Measurements from ENCODE around the gene YY1AP1.

The YY1AP1 gene

DNA sequence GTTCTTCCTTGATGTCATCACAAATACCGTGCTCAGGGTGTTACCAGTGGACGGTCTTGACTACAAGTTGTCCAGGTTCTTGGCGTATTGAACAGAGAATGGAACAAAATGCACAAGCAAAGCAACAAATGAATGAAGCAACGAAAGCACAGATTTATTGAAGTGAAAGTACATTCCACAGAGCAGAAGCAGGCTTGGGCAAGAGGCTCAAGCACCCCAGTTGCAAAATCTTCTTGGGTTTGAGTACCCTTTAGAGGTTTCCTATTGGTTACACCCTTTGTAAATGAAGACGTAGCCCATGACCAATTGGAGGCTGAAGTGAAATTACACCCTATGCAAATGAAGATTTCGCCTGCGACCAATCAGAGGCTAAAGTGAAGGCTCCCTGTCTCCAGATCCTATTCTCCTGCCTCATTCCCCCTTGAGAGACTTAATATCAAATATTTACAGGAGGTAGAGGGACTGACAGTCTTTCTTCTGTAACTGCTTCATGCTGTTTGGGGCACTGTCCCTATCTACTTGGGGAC, 38.3 kb downstream of the YY1AP1 start:
- no peaks in the 10 kb centered on the region for H3K9me3 ChIP-seq
- peaks cover 23 to 28% of the 10 kb centered on the region in 2 experiments for H3K4me1 ChIP-seq (ENCODE audit: control insufficient read depth in 1 of 2, insufficient read depth in 1 of 2, low read depth in 1 of 2, low read length in 1 of 2)
- no peaks in the 10 kb centered on the region for H3K36me3 ChIP-seq
- peak overlapping the region; percentile 70 for H3K27ac ChIP-seq
- H3K4me3 ChIP-seq (ENCODE audit: low read depth in 1 of 2, low read length in 1 of 2), result no peak overlapping the region
- TF ChIP-seq, protein P1, sequence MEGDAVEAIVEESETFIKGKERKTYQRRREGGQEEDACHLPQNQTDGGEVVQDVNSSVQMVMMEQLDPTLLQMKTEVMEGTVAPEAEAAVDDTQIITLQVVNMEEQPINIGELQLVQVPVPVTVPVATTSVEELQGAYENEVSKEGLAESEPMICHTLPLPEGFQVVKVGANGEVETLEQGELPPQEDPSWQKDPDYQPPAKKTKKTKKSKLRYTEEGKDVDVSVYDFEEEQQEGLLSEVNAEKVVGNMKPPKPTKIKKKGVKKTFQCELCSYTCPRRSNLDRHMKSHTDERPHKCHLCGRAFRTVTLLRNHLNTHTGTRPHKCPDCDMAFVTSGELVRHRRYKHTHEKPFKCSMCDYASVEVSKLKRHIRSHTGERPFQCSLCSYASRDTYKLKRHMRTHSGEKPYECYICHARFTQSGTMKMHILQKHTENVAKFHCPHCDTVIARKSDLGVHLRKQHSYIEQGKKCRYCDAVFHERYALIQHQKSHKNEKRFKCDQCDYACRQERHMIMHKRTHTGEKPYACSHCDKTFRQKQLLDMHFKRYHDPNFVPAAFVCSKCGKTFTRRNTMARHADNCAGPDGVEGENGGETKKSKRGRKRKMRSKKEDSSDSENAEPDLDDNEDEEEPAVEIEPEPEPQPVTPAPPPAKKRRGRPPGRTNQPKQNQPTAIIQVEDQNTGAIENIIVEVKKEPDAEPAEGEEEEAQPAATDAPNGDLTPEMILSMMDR (IDR thresholded peaks at IDR 0.05), result no peak
- H3K27me3 ChIP-seq, result peaks cover 19% of the 10 kb centered on the region

DNA sequence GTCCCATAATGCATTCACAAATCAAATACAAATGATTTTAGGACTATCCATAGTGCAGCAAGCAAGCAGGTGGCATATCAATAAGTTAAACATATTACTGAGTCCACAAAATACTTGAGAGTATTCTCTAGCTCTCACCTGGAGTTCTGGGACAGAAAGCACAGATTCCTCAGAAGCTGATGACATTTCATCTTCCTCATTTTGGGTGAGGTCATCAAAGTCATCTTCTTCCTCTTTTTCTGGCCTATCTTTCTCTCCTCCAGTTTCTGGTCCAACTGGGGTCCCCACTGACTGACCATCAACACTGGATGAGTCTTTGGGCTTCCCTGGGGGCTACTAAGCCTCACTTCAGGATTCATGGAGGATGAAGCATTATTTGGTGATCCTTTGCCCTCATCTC, 38.9 kb downstream of the YY1AP1 start:
- TF ChIP-seq, protein P1 (IDR thresholded peaks at IDR 0.05), result no peak
- Histone ChIP-seq H3K4me3 (ENCODE audit: low read depth in 1 of 2, low read length in 1 of 2) (no peak overlapping the region), H3K9me3 (no peaks in the 10 kb centered on the region), H3K27ac (peak overlapping the region; percentile 70), H3K36me3 (no peaks in the 10 kb centered on the region), H3K27me3 (peaks cover 13% of the 10 kb centered on the region), H3K4me1 (ENCODE audit: control insufficient read depth in 1 of 2, insufficient read depth in 1 of 2, low read depth in 1 of 2, low read length in 1 of 2) (peaks cover 23 to 28% of the 10 kb centered on the region in 2 experiments)

DNA sequence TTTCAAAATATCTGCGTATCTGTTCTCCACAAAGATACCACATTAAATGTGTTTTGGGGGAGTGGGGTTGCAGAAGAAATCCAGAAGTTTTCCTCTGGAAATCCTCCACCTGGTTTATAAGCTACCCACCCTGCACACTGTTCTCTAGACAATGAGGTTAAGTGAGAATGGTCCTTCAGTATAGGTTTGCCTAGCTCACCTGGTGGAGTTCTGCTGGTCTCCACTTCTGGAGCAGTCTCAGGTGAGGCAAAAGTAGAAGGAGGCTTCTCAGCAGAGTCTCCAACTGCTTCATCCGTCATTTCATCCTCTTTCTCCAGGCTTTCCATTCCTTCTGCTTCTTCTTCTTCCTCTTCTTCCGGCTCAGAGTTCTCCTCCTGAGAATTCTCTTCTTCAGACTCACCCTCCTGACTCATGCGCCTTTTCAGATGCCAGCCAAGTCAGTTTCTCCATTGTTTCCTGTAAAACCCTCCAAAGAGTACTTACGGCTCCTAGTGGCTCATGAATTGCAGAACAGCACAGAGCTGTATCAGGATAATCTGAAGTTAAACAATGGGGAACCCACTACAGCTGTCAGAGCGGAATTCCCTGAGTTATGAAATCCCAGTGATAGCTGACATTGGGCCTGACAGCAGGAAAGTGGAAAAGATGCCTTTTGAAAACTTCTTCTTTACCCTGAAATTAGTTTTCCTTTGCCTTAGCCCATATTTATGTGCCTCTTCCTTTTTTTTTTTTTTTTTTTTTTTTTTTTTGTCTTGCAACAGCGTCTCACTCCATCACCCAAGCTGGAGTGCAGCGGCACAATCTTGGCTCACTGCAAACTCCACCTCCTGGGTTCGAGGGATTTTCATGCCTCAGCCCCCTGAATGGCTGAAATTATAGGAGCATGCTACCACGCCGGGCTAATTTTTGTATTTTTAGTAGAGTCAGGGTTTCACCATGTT, 40.1 kb downstream of the YY1AP1 start:
- Histone ChIP-seq H3K4me3 (ENCODE audit: low read depth in 1 of 2, low read length in 1 of 2) (no peak overlapping the region), H3K27ac (peak overlapping the region; percentile 70), H3K4me1 (ENCODE audit: control insufficient read depth in 1 of 2, insufficient read depth in 1 of 2, low read depth in 1 of 2, low read length in 1 of 2) (peaks cover 23 to 28% of the 10 kb centered on the region in 2 experiments)

DNA sequence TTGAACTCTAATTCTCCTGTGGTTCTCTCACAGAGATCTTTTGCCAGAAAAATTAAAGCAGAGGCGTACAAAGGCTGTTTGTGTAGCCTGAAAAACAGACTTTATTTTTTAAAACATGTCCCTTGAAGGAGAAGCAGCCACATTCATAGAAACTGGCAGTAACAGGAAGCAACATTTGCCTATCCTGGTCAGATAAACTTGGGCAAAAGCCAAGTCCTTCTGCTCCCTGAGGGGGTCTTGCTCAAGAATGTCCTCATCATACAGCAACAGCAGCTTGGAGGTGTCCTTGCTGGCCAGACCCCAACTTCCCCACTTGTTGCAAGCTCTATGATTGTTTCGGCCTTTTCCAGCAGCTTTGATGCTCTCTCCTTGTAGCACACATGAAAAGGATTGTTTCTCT, 42.3 kb downstream of the YY1AP1 start:
- H3K4me1 ChIP-seq (ENCODE audit: control insufficient read depth in 1 of 2, insufficient read depth in 1 of 2, low read depth in 1 of 2, low read length in 1 of 2), result peaks cover 23 to 28% of the 10 kb centered on the region in 2 experiments
- H3K27me3 ChIP-seq, result no peaks in the 10 kb centered on the region
- H3K27ac ChIP-seq, result no peak overlapping the region
- H3K36me3 ChIP-seq, result no peaks in the 10 kb centered on the region
- H3K4me3 ChIP-seq (ENCODE audit: low read depth in 1 of 2, low read length in 1 of 2), result no peak overlapping the region
- TF ChIP-seq, protein P1 (IDR thresholded peaks at IDR 0.05), result no peak
- peaks cover 10% of the 10 kb centered on the region for H3K9me3 ChIP-seq

More for the DNA sequence above, 40.1 kb downstream of the YY1AP1 start:
- peaks cover 5% of the 10 kb centered on the region for H3K27me3 ChIP-seq
- H3K9me3 ChIP-seq, result no peaks in the 10 kb centered on the region
- TF ChIP-seq, protein P1 (IDR thresholded peaks at IDR 0.05), result no peak
- no peaks in the 10 kb centered on the region for H3K36me3 ChIP-seq

DNA sequence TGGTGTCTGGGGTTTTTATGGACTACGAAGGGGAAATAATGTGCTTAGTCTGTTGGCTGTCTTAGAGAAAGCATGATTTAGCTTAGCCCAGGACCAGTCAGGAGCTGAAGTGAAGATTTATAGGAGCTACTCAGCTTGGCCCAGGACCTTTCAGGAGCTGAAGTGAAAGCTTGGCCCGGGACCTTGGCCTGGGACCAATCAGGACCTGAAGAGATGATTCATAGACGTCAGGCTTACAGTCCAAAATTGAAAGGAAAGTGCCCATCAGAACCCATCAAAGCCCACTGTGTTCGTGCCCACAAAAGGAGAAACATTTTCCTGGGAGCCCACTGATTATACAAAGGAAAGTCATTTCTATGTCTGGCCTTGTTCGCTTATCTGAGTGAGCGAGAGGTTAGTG, 42.9 kb downstream of the YY1AP1 start:
- no peak overlapping the region for H3K27ac ChIP-seq
- H3K27me3 ChIP-seq, result no peaks in the 10 kb centered on the region

More for the DNA sequence above, 42.9 kb downstream of the YY1AP1 start:
- Histone ChIP-seq H3K36me3 (no peaks in the 10 kb centered on the region), H3K4me3 (ENCODE audit: low read depth in 1 of 2, low read length in 1 of 2) (no peak overlapping the region), H3K9me3 (peaks cover 10% of the 10 kb centered on the region), H3K4me1 (ENCODE audit: control insufficient read depth in 1 of 2, insufficient read depth in 1 of 2, low read depth in 1 of 2, low read length in 1 of 2) (peaks cover 23 to 28% of the 10 kb centered on the region in 2 experiments)
- TF ChIP-seq, protein P1 (IDR thresholded peaks at IDR 0.05), result no peak
